Inferior parietal cortex (tissue), 1 donor: Measurements from ENCODE around the gene NOP16.

Source experiments
- DNase-seq: peaks from one replicate; pipeline ENCODE4 v3.0.0-alpha.2; 2016; ENCODE audit errors: extremely low spot score

The NOP16 gene

DNA sequence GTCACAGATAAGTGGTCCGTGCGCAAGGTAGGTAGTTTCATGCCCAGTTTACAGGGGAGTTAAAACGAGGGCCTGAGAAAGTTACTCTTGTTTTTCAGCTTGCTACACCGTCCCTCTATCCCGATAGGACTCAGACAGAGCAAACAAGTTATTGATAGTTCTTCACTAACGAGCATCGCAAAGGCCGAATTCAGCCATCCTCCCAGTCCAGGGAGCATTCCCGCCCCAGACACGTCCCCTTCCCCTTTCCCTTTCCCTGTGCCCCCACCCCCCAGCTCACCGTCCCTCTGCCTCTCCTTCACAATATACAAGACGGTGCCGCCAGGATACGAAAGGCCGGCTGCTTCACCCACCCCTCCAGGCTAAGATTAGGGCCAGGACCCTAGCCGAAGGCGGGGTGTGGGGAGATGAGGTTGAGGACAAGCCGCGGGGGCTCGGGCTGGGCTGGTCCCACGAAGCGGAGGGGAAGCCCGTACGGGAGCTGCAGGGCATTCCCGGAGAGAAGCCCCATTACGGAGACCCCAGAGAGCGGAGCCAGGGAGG, 27.4 kb downstream of the NOP16 start:
- no peak for DNase-seq

DNA sequence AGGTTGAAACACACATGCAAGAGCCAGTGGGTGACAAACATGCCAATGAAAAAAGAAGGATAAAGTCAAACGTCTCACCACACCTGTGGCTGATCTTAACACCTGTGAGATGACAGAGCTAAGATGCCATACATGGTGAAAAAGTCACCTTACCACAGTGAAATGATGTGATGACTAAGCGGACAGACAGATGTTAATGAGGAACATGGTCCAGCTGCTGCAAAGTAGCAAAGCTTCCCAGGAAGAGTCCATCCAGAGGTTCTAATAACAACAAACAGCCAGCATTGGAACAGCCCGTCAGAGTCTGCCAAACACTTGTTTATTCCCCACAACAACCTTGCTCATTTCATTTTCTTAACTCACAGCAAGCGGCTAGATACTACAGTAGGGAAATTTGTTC, 28.7 kb downstream of the NOP16 start:
- DNase-seq: no peak

DNA sequence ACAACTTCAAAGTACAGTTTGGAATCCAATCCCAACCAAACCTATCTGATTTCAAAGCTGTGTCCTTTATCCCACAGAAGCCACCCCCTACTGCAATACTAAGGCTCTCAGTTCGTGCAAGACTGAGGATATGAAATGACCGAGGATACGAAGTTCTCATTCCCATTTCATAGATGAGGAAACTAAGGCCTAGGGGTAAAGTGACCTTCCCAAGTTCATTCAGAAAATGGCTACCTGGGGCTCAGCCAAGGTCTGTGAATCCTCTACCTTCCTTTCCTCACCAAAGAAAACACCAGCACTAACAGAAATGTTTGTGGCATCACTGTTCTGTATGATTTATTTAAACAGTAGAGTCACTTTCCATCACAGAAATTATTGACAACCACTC, 32.2 kb downstream of the NOP16 start:
- no peak for DNase-seq

- no peak for DNase-seq
Observed at GRCh38 chr5:176355400-176356178, 32.8 kb downstream of the NOP16 start.

GRCh38 chr5:176353533-176353932, 34.9 kb downstream of the NOP16 start:
- no peak for DNase-seq

GRCh38 chr5:176352116-176352878, 36.1 kb downstream of the NOP16 start:
- no peak for DNase-seq

DNA sequence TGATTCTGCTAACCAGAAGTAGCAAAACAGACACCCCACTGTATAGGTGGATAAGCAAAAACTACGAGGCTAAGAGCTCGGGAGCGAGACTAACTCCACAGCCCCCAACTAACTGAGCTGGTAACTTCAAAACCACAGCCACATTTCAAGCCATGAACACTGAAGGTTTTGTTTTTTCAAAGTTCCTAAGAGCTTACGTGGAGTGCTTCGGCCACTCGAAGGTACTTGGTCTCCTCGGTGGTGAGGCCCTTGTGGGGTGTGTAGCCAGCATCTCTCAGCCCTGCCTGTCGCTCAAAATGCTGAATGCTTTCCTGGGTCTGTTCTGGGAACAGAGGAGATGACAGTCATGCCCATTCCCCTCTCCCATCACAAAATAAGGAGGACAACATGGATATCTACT, 38.0 kb downstream of the NOP16 start:
- DNase-seq: no peak

- DNase-seq: no peak
Observed at GRCh38 chr5:176342766-176343458, 45.5 kb downstream of the NOP16 start.

- DNase-seq: no peak
Observed at GRCh38 chr5:176342158-176342483, 46.3 kb downstream of the NOP16 start.

DNA sequence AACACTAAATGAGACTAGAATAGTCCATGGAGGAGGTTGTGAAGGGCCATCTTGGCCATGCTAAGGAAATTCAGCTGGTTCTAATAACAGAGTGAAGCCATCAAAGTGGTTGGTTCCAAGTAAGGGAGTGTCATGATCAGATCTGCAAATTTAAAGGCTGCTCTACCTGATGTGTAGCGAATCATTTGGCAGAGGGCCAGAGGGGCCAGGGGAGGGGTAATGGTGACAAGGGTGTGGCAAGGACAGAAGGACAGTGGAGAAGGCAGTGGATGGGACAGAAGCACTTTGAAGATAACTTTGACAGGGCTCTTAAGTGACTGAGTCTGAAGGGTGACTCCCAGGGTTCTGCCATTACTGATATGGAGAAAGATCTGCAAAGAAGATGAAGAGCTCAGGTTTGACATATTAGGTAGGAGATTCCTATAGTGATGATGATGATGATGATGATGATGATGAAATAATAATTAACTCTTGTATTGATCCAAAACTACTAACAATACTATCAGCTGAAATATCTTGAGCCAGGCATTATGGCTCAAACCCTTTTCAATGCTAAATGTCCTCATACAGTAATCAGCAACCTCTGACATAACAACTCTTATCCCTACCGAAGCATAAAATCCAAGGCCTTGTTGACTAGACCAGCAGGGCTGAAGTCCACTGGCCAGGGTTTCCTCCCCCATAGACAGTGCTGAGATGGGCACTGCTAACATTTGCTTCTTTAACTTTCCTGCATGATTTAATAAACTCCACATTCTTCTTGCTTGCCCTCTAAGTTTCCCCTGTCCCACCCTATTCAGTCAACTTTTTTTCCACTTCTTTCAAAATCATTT, 46.9 kb downstream of the NOP16 start:
- no peak for DNase-seq

- no peak for DNase-seq
Observed at GRCh38 chr5:176339304-176339703, 49.1 kb downstream of the NOP16 start.

DNA sequence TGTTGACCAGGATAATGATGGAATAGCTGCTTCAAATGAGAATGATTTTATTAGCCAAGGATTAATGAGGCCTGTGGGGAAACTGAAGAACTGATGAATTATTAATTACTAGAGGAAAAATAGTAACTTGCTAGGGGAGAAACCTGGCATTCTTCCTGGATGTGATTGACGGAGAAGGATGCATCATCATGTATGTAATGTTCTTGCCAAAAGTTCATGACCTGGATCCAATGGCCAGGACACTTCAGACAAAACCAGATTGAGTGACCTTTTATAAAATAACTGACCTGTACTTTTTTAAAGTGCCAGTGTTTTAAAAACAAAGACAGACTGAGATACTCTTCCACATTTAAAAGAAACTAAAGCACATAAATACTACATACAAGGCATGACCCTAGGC, 50.5 kb downstream of the NOP16 start:
- DNase-seq: no peak

- DNase-seq: no peak
Observed at GRCh38 chr5:176334031-176334770, 54.2 kb downstream of the NOP16 start.
